ENCODE data around the gene LELP1. TPM values are rescaled to one million over a fixed set of nuclear protein-coding genes. Genes with fewer than 3 reads are reported as not detected.
A peak's percentile ranks its signal among the peaks of the same experiment; 100 is the strongest.

The LELP1 gene
- total and polyA plus RNA-seq, 10 of the 15 experiments (the other 5 are each of a cell fraction or from before 2014, with no cell fraction given) = not detected

DNA sequence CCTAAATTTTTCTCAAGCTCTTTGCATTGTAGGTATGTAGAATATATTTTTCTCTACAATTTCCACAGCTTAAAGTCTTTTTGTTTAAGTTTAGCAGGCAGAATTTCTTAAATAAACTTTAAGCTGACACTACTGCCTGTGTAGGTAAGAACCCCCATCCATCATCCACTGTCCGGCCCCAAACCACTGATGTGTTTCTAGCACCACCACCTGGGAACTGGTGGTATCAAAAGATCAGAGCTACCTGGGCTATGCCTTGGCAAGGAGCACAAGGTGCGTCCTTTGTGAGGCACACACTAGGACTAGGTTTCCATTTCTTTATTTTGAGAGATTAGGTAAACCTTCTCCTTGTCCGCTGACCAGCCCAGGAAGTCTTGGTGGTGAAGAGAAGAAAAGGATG is 10.5 kb upstream of the LELP1 start:
- no peak overlapping the region for H3K4me2 ChIP-seq (ENCODE audit: control insufficient read depth, insufficient read depth)
- ChIA-PET RAD21 (ENCODE audit: unreplicated experiment) (interaction anchor here (0.7 to 4.0 kb wide), 29 partner anchors 10 to 540 kb away, joined by 3 to 32 read pairs (median 5); partner anchors contain the start of genes LELP1 and SMCP), SMC1A (ENCODE audit: uncharacterized antibody, unreplicated experiment) (interaction anchor here (0.6 to 3.6 kb wide), 35 partner anchors 9 to 539 kb away, joined by 3 to 49 read pairs (median 5); partner anchors contain the start of gene LELP1), CTCF (interaction anchor here (0.6 to 4.7 kb wide), 54 partner anchors 9 to 546 kb away, joined by 3 to 94 read pairs (median 4); partner anchors contain the start of genes SMCP, SPRR1A, SPRR2B and SPRR4), POLR2A (interaction anchor here (0.9 kb wide), 1 partner anchor 322 kb away, joined by 3 read pairs; no protein-coding TSS in a partner anchor)
- no peaks in the 10 kb centered on the region for H3K4me1 ChIP-seq (ENCODE audit: control insufficient read depth, insufficient read depth, low read length)
- in situ Hi-C loops (cut with MboI) = loop anchor here (10.0 kb wide), 1 partner anchor 318 kb away; the partner anchor contains the start of gene SMCP
- H2AFZ ChIP-seq (ENCODE audit: control insufficient read depth, low read depth, low read length) = no peak overlapping the region
- peak; percentile 77 for ATAC-seq
- H4K20me1 ChIP-seq (ENCODE audit: control insufficient read depth, insufficient read depth) = no peaks in the 10 kb centered on the region
- no peak overlapping the region for H3K27ac ChIP-seq (ENCODE audit: control insufficient read depth, insufficient read depth)
- no peak overlapping the region for H3K4me3 ChIP-seq
- no peak for DNase-seq (ENCODE audit: low read depth, low spot score)
- no TSS peak for BruUV-seq (replicated peaks)
- WGBS (ENCODE audit: insufficient coverage, insufficient replicate concordance, low lambda C conversion rate, missing lambda C conversion rate) = 0% methylated on average over 3 of the region's 3 CpGs
- FAIRE-seq = no peak
- H3K79me2 ChIP-seq (ENCODE audit: control insufficient read depth, insufficient read depth, low read length) = no peaks in the 10 kb centered on the region
- no peak overlapping the region for H3K9ac ChIP-seq (ENCODE audit: control insufficient read depth, insufficient read depth, low read length)
- TF ChIP-seq, protein P1, sequence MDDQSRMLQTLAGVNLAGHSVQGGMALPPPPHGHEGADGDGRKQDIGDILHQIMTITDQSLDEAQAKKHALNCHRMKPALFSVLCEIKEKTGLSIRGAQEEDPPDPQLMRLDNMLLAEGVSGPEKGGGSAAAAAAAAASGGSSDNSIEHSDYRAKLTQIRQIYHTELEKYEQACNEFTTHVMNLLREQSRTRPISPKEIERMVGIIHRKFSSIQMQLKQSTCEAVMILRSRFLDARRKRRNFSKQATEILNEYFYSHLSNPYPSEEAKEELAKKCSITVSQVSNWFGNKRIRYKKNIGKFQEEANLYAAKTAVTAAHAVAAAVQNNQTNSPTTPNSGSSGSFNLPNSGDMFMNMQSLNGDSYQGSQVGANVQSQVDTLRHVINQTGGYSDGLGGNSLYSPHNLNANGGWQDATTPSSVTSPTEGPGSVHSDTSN (IDR thresholded peaks at IDR 0.05; ENCODE audit: insufficient replicate concordance, low read depth, low read length) = peak; percentile 77
- peak; percentile 71 for TF ChIP-seq PKNOX1 (IDR thresholded peaks at IDR 0.05)
- TF ChIP-seq MEF2A (IDR thresholded peaks at IDR 0.05; ENCODE audit: insufficient read depth, low read depth, low read length) = no peak
- TF ChIP-seq, protein P2, sequence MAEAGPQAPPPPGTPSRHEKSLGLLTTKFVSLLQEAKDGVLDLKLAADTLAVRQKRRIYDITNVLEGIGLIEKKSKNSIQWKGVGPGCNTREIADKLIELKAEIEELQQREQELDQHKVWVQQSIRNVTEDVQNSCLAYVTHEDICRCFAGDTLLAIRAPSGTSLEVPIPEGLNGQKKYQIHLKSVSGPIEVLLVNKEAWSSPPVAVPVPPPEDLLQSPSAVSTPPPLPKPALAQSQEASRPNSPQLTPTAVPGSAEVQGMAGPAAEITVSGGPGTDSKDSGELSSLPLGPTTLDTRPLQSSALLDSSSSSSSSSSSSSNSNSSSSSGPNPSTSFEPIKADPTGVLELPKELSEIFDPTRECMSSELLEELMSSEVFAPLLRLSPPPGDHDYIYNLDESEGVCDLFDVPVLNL (IDR thresholded peaks at IDR 0.05; ENCODE audit: low read depth, low read length) = no peak
- no peak for TF ChIP-seq USF2 (IDR thresholded peaks at IDR 0.05; ENCODE audit: borderline replicate concordance, low read depth, low read length)
- peak; percentile 83 for TF ChIP-seq RAD21 (IDR thresholded peaks at IDR 0.05; ENCODE audit: insufficient read depth, low read depth, low read length)
- no peak for TF ChIP-seq TBL1XR1 (IDR thresholded peaks at IDR 0.05; ENCODE audit: low read depth, low read length)
- TF ChIP-seq CTCF (IDR thresholded peaks at IDR 0.05 in 2 of 3, conservative IDR thresholded peaks at IDR 0.05 in 1 of 3; ENCODE audit: control insufficient read depth in 2 of 3, extremely low read depth in 1 of 3, insufficient read depth in 1 of 3, low read depth in 3 of 3, low read length in 3 of 3) = peak; percentile 44 to 57 (median 46); a peak in 5 of 6 replicates
- TF ChIP-seq SMC3 (IDR thresholded peaks at IDR 0.05; ENCODE audit: borderline replicate concordance, low read length) = peak; percentile 55; the same call in 1 of the 2 replicates
- no peaks in the 10 kb centered on the region for H3K36me3 ChIP-seq (ENCODE audit: control insufficient read depth in 2 of 2, insufficient read depth in 2 of 2, low read length in 1 of 2)
- intact Hi-C loops (cut with micrococcal nuclease; ENCODE audit: unreplicated experiment) = loop anchor here (1.0 to 10.0 kb wide), 3 partner anchors 232 to 538 kb away; no protein-coding TSS in a partner anchor
- H3K27me3 ChIP-seq (replicated peaks in 1 of 2; ENCODE audit: control insufficient read depth in 2 of 2, insufficient read depth in 2 of 2, low read length in 1 of 2) = no peaks in the 10 kb centered on the region; a peak in 1 of 4 replicates
- no peaks in the 10 kb centered on the region; the same call in 2 of the 3 replicates for H3K9me3 ChIP-seq (replicated peaks; ENCODE audit: control insufficient read depth, insufficient read depth, low read length)

All from GM12878 (cell line).